ENCODE measurements around the gene GTF3C5.

DNA sequence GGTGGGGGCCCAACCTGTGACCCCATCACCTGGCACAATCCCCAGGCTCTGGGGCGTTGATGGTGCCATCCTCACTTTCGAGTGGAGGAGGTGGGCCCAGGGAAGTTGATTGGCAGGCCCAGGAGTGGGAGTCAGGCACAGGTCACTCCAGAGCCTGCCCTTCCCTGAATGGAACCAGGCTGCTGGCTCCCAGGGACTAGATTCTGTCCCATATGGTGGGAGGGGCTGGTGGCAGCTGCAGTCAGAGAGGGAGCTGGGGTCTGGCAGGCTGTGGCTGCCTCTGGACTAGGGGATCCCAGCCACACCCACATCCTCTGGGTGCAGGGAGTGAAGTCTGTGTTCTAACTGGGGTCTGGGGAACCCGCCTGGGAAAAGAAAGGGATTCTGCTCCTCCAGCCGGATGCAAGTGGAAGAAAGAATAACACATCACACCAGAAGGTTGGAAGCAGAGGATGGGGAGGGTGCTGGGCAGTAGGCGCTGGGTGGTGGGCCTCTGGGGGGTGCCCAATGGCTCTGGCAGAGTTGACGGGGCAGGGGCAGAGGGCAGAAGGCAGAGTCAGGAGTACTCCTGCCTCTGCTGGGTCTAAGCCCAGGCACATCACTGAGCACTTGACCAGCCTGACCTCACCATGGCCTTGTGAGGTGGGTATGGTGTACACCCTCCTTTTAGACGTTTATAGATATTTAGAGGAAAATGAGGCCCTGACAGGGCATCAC is 56.8 kb downstream of the GTF3C5 start:
- no peak for TF ChIP-seq POLR2A (IDR thresholded peaks at IDR 0.05)
- TF ChIP-seq, protein P1, sequence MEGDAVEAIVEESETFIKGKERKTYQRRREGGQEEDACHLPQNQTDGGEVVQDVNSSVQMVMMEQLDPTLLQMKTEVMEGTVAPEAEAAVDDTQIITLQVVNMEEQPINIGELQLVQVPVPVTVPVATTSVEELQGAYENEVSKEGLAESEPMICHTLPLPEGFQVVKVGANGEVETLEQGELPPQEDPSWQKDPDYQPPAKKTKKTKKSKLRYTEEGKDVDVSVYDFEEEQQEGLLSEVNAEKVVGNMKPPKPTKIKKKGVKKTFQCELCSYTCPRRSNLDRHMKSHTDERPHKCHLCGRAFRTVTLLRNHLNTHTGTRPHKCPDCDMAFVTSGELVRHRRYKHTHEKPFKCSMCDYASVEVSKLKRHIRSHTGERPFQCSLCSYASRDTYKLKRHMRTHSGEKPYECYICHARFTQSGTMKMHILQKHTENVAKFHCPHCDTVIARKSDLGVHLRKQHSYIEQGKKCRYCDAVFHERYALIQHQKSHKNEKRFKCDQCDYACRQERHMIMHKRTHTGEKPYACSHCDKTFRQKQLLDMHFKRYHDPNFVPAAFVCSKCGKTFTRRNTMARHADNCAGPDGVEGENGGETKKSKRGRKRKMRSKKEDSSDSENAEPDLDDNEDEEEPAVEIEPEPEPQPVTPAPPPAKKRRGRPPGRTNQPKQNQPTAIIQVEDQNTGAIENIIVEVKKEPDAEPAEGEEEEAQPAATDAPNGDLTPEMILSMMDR (IDR thresholded peaks at IDR 0.05) = no peak
